Neural progenitor cell (in vitro differentiated cells): ENCODE data around the gene LPAR5.

Experiments used
- CTCF ChIP-seq: fragments of 200-600 bp; sonication (generic); IDR thresholded peaks from 2 replicates; pipeline ENCODE4 v1.5.1; 2017; ENCODE audit warnings: antibody characterized with exemption, mild to moderate bottlenecking
- EZH2phosphoT487 ChIP-seq: fragments of 200-600 bp; sonication (generic); IDR thresholded peaks from 2 replicates; pipeline ENCODE4 v1.6.1; 2017; ENCODE audit warnings: antibody characterized with exemption

GRCh38 chr12:6612652-6613014, 23.1 kb downstream of the LPAR5 start:
- TF ChIP-seq CTCF (no peak), EZH2phosphoT487 (no peak)
